Mesenchymal stem cell (in vitro differentiated cells and primary cell): ENCODE data around the gene GIGYF2.

Experiments used
- DNase-seq: peaks from one replicate; pipeline ENCODE4 v3.0.0-alpha.2; 2013
- H2AFZ ChIP-seq: one replicate; pipeline ENCODE4 v1.6.1; 2013; ENCODE audit warnings: low read depth, mild to moderate bottlenecking, control low read depth, inconsistent platforms, low read length, moderate library complexity
- H2AK5ac ChIP-seq: 2 replicates; pipeline ENCODE4 v1.6.1; 2013; ENCODE audit warnings: low read length, moderate library complexity, mild to moderate bottlenecking, inconsistent platforms; ENCODE audit not compliant: severe bottlenecking
- H2BK120ac ChIP-seq: one replicate; pipeline ENCODE4 v1.6.1; 2013; ENCODE audit warnings: low read depth, mild to moderate bottlenecking, inconsistent platforms, low read length, moderate library complexity
- H2BK12ac ChIP-seq, 2 experiments: one replicate each; pipeline ENCODE4 v1.6.1; 2013; ENCODE audit warnings: inconsistent platforms in 2 of 2, low read length in 2 of 2, mild to moderate bottlenecking in 2 of 2, moderate library complexity in 2 of 2, control low read depth in 1 of 2
- H2BK15ac ChIP-seq: one replicate; pipeline ENCODE4 v1.6.1; 2013; ENCODE audit warnings: mild to moderate bottlenecking, low read depth, inconsistent platforms; ENCODE audit not compliant: poor library complexity, severe bottlenecking
- H2BK5ac ChIP-seq: 2 replicates; pipeline ENCODE4 v1.6.1; 2013; ENCODE audit warnings: low read depth, mild to moderate bottlenecking, low read length, control low read depth, inconsistent platforms; ENCODE audit not compliant: poor library complexity, severe bottlenecking
- H3K14ac ChIP-seq, 2 experiments: one replicate each; pipeline ENCODE4 v1.6.1; 2013; ENCODE audit warnings: inconsistent platforms in 2 of 2, low read length in 2 of 2, control low read depth in 1 of 2, mild to moderate bottlenecking in 1 of 2, moderate library complexity in 1 of 2
- H3K18ac ChIP-seq, 2 experiments: one replicate each; pipeline ENCODE4 v1.6.1; 2013; ENCODE audit warnings: inconsistent platforms in 2 of 2, low read length in 2 of 2, control low read depth in 1 of 2, low read depth in 1 of 2, mild to moderate bottlenecking in 1 of 2
- H3K23ac ChIP-seq, 2 experiments: one replicate each; pipeline ENCODE4 v1.6.1; 2013; ENCODE audit warnings: inconsistent platforms in 2 of 2, low read length in 2 of 2, mild to moderate bottlenecking in 2 of 2, moderate library complexity in 2 of 2, control low read depth in 1 of 2
- H3K27ac ChIP-seq: 2 replicates; pipeline ENCODE4 v1.5.1; 2013; ENCODE audit warnings: mild to moderate bottlenecking, moderate library complexity, low read length, control low read depth, inconsistent platforms; ENCODE audit not compliant: poor library complexity, severe bottlenecking
- H3K27me3 ChIP-seq, 2 experiments: 2 replicates each; pipeline versions ENCODE4 v1.6.1 to v1.7.0; 2013; ENCODE audit warnings: low read length in 2 of 2, mild to moderate bottlenecking in 2 of 2, moderate library complexity in 2 of 2, control low read depth in 1 of 2, inconsistent platforms in 1 of 2; ENCODE audit not compliant: control insufficient read depth in 1 of 2, insufficient read depth in 1 of 2
- H3K36me3 ChIP-seq, 2 experiments: 2 replicates each; pipeline versions ENCODE4 v1.6.1 to v1.7.0; 2013; ENCODE audit warnings: low read length in 2 of 2, control low read depth in 1 of 2, inconsistent platforms in 1 of 2, low read depth in 1 of 2, mild to moderate bottlenecking in 1 of 2; ENCODE audit not compliant: insufficient read depth in 2 of 2, control insufficient read depth in 1 of 2
- H3K4ac ChIP-seq, 2 experiments: one replicate each; pipeline ENCODE4 v1.6.1; 2013; ENCODE audit warnings: inconsistent platforms in 2 of 2, low read length in 2 of 2, mild to moderate bottlenecking in 2 of 2, moderate library complexity in 2 of 2, control low read depth in 1 of 2, low read depth in 1 of 2
- H3K4me1 ChIP-seq: 2 replicates; pipeline ENCODE4 v1.6.1; 2013; ENCODE audit warnings: low read depth, low read length, control low read depth; ENCODE audit not compliant: control insufficient read depth, insufficient read depth
- H3K4me2 ChIP-seq: 2 replicates; pipeline ENCODE4 v1.6.1; 2013; ENCODE audit warnings: low read length, mild to moderate bottlenecking, inconsistent platforms; ENCODE audit not compliant: poor library complexity, severe bottlenecking
- H3K4me3 ChIP-seq, 2 experiments: 2 replicates each; pipeline versions ENCODE4 v1.5.1 to v1.7.0; 2013; ENCODE audit warnings: low read length in 2 of 2, mild to moderate bottlenecking in 2 of 2, control low read depth in 1 of 2, low read depth in 1 of 2; ENCODE audit not compliant: insufficient read depth in 1 of 2
- H3K79me1 ChIP-seq: replicated peaks from 2 replicates; pipeline ENCODE4 v1.6.1; 2013; ENCODE audit warnings: mild to moderate bottlenecking, control low read depth, low read length, inconsistent platforms; ENCODE audit not compliant: poor library complexity, severe bottlenecking
- H3K9ac ChIP-seq: 2 replicates; pipeline ENCODE4 v1.7.0; 2013; ENCODE audit warnings: mild to moderate bottlenecking, low read length, moderate library complexity
- H3K9me3 ChIP-seq: 2 replicates; pipeline ENCODE4 v1.7.0; 2013; ENCODE audit warnings: mild to moderate bottlenecking, low read length; ENCODE audit not compliant: control insufficient read depth
- H4K8ac ChIP-seq: one replicate; pipeline ENCODE4 v1.6.1; 2013; ENCODE audit warnings: inconsistent platforms, mild to moderate bottlenecking, low read length, moderate library complexity
- H4K91ac ChIP-seq: one replicate; pipeline ENCODE4 v1.6.1; 2013; ENCODE audit warnings: mild to moderate bottlenecking, low read length, inconsistent platforms
- WGBS: methylation state at CpG from one replicate; pipeline ENCODE4 v1.1.7; 2013; ENCODE audit warnings: mixed read lengths; 5-methylcytosine and 5-hydroxymethylcytosine counted together

The GIGYF2 gene

DNA sequence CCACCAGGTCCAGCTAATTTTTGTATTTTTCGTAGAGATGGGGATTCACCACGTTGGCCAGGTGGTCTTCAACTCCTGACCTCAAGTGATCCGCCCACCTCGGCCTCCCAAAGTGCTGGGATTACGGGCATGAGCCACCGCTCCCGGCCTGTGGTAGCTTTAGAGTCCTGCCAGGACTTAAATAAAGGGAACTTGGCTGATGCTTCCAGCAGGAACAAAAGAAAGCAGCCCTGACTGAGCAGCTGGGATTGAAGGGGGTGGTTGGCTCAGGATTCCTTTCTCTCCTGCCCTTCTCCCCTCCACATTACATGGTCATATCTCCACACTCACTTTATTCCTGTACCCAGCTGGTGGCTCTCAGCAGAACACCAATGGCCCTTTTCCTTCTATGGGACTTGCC lies 43.7 kb upstream of the GIGYF2 start:
- Histone ChIP-seq H3K18ac (no peak overlapping the region), H3K9ac (no peak overlapping the region), H2AFZ (no peak overlapping the region), H3K14ac (no peak overlapping the region), H3K79me1 (no peaks in the 10 kb centered on the region), H4K91ac (no peak overlapping the region), H2BK120ac (no peak overlapping the region), H4K8ac (no peak overlapping the region), H2BK5ac (no peak overlapping the region), H3K4me3 (no peak overlapping the region), H3K23ac (no peak overlapping the region), H3K36me3 (no peaks in the 10 kb centered on the region), H2AK5ac (no peak overlapping the region), H3K4ac (no peak overlapping the region), H3K4me1 (no peaks in the 10 kb centered on the region), H3K4me2 (no peak overlapping the region), H2BK12ac (no peak overlapping the region), H3K9me3 (no peaks in the 10 kb centered on the region), H3K27ac (no peak overlapping the region), H3K27me3 (peaks cover 8 to 20% of the 10 kb centered on the region in 2 experiments), H2BK15ac (no peak overlapping the region)
- WGBS = 86% methylated on average over 5 of the region's 7 CpGs
- DNase-seq = no peak

DNA sequence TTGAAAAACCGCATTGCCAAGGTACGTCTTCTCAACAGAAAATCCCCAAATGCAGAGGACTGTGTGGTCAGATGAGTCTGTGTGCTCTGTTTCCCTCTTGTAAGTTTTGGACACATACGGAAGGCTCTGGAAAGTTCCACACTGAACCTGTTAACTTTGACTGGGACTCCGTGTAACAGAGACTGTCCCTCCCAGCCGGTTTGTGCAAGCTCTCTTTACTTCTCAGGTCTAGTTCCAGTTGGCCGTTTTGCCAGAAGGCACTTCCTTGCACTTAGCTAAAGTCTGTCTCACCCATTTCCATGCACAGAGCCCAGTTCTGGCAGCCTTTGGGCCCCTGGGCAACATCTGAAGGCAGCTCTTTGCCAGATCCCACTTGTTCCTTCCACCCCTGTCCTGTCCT lies 41.7 kb upstream of the GIGYF2 start:
- Histone ChIP-seq H3K9me3 (no peaks in the 10 kb centered on the region), H3K4me1 (no peaks in the 10 kb centered on the region), H2AFZ (no peak overlapping the region), H3K4me2 (no peak overlapping the region), H2BK12ac (no peak overlapping the region), H4K8ac (no peak overlapping the region), H3K9ac (no peak overlapping the region), H4K91ac (no peak overlapping the region), H3K18ac (no peak overlapping the region), H3K4me3 (no peak overlapping the region), H3K23ac (no peak overlapping the region), H3K36me3 (no peaks in the 10 kb centered on the region), H2BK120ac (no peak overlapping the region), H2BK15ac (no peak overlapping the region), H2AK5ac (no peak overlapping the region), H3K4ac (no peak overlapping the region), H3K79me1 (no peaks in the 10 kb centered on the region), H3K27me3 (peaks cover 0 to 20% of the 10 kb centered on the region in 2 experiments), H2BK5ac (no peak overlapping the region), H3K14ac (no peak overlapping the region), H3K27ac (no peak overlapping the region)
- 84% methylated on average over 6 of the region's 6 CpGs for WGBS
- DNase-seq = no peak

DNA sequence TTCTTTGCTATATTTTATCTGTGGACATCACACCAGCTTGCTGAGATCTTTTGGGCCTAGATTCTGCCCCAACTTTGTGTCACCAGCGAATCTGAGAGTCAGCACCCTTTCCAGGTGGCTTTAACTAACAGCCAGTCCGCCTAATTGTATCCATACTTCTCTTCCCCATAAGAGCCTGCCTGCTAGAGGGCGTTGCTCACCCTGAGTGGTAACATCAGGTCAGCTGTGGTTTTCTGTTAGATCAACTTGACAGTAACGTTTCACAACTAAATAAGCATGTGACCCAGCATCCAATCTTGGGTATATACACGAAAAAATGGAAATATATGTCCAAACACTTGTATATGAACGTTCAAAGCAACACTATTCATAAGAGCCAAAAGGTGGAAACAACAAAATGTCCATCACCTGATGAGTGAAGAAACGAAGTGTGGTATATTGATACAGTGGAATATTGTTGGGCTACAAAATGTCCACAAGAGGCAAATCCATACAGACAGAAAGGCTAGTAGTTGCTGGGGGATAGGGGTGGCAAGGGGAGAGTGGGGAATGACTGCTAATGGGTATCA lies 38.8 kb upstream of the GIGYF2 start:
- Histone ChIP-seq H3K23ac (no peak overlapping the region), H3K18ac (no peak overlapping the region), H3K9ac (no peak overlapping the region), H3K4me3 (no peak overlapping the region), H2BK12ac (no peak overlapping the region), H3K36me3 (no peaks in the 10 kb centered on the region), H2BK120ac (no peak overlapping the region), H3K4me1 (peaks cover 2% of the 10 kb centered on the region), H3K9me3 (no peaks in the 10 kb centered on the region), H3K4ac (no peak overlapping the region), H4K8ac (no peak overlapping the region), H3K27me3 (peaks cover 0 to 11% of the 10 kb centered on the region in 2 experiments), H2BK5ac (no peak overlapping the region), H2BK15ac (no peak overlapping the region), H3K14ac (no peak overlapping the region), H2AFZ (no peak overlapping the region), H3K4me2 (no peak overlapping the region), H2AK5ac (no peak overlapping the region), H4K91ac (no peak overlapping the region), H3K79me1 (no peaks in the 10 kb centered on the region), H3K27ac (no peak overlapping the region)
- 71% methylated on average over 4 of the region's 7 CpGs for WGBS
- peak; percentile 20 for DNase-seq

DNA sequence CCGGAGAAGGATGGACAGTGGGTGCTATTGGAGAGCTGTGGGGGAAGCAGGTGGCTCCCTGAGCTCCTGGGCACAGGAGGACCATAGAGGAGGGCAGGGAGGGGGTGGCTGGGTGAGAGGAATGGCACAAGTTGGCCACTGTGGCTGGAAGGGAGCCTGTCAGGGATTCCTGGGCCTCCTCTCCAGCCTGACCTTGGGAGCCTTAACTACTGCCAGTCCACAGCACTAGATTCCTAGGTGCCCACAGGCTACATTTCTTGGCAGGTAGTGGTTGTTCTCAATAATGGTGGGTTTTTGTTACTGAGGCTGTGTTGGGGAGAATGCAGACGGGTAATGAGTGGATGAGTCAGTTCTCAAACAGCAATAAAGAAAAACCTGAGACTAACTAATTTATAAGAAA lies 37.8 kb upstream of the GIGYF2 start:
- no peak overlapping the region for H3K4ac ChIP-seq
- peak overlapping the region in 1 of 2 experiments; percentile 71 for H3K14ac ChIP-seq
- peaks cover 2% of the 10 kb centered on the region for H3K4me1 ChIP-seq
- H3K18ac ChIP-seq = no peak overlapping the region
- H3K27ac ChIP-seq = no peak overlapping the region
- WGBS = 76% methylated on average over 1 of the region's 2 CpGs
- no peak overlapping the region for H3K23ac ChIP-seq
- no peaks in the 10 kb centered on the region for H3K36me3 ChIP-seq
- H2AK5ac ChIP-seq = no peak overlapping the region
- no peak overlapping the region for H3K9ac ChIP-seq
- no peak for DNase-seq
- no peaks in the 10 kb centered on the region for H3K79me1 ChIP-seq
- H2BK12ac ChIP-seq = no peak overlapping the region
- H2BK5ac ChIP-seq = no peak overlapping the region
- no peaks in the 10 kb centered on the region for H3K9me3 ChIP-seq
- H2AFZ ChIP-seq = no peak overlapping the region
- no peak overlapping the region for H4K8ac ChIP-seq
- H4K91ac ChIP-seq = no peak overlapping the region
- H3K4me3 ChIP-seq = no peak overlapping the region
- no peak overlapping the region for H3K4me2 ChIP-seq
- peaks cover 0 to 11% of the 10 kb centered on the region in 2 experiments for H3K27me3 ChIP-seq
- H2BK120ac ChIP-seq = no peak overlapping the region
- H2BK15ac ChIP-seq = no peak overlapping the region
